Measurements from ENCODE around the gene TBC1D22A. TPM values are rescaled to one million over a fixed set of nuclear protein-coding genes. Genes with fewer than 3 reads are reported as not detected.
"Not testable (repeated sequence)": the region's sequence is repeated elsewhere in the genome, so short reads cannot be mapped to it uniquely, and the experiment has no call there.

Gene TBC1D22A
- total and polyA plus RNA-seq, 2 donors from 2014 or later: 24.6 to 39.4 TPM

DNA sequence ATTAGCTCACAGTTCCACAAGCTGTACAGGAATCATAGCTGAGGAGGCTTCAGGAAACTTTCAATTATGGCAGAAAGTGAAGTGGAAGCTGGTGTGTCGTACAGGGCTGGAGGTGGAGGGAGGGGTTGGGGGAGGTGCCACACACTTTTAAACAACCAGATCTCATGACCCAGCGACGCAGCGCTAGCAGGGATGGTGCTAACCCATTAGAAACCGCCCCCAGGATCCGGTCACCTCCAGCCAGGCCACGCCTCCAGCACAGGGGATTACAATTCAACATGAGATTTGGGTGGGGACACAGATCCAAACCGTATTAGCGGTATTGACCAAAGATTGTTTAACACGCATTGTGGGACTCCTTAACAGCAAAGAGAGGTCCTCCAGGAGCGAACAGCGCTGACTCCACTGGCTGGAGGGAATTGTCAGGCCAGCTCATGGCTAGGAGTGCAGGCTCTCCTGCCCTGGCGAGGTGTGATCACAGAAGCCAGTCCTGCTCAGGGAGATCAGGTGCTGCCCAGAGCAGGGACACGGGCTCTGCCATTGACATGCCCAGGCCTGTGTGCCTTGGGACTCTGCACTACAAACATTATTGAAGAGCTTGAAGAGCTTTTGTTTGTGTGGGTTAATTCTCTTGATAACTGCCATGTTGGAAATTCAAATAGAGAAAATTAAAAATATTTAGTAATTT lies 215.3 kb downstream of the TBC1D22A start:
- FAIRE-seq (no peak), DNase-seq (peak in 1 of 5 donors; percentile 46)
- Histone ChIP-seq H3K27ac (ENCODE audit: low read depth in 2 of 2, low read length in 2 of 2) (no peak overlapping the region), H3K4me3 (ENCODE audit: low read length in 3 of 3) (no peak overlapping the region), H3K9ac (ENCODE audit: low read length in 3 of 3) (no peak overlapping the region), H3K4me1 (ENCODE audit: control insufficient read depth in 2 of 3, insufficient read depth in 2 of 3, low read depth in 1 of 3, low read length in 3 of 3) (no peaks in the 10 kb centered on the region), H3K36me3 (ENCODE audit: control insufficient read depth in 2 of 3, insufficient read depth in 3 of 3, low read length in 3 of 3) (peaks cover 0 to 9% (median 6%) of the 10 kb centered on the region in 3 donors), H3K9me3 (ENCODE audit: control insufficient read depth in 2 of 3, insufficient read depth in 1 of 3, low read length in 3 of 3) (no peaks in the 10 kb centered on the region), H3K27me3 (ENCODE audit: control insufficient read depth, insufficient read depth, low read length) (no peaks in the 10 kb centered on the region)
- TF ChIP-seq, protein P1, sequence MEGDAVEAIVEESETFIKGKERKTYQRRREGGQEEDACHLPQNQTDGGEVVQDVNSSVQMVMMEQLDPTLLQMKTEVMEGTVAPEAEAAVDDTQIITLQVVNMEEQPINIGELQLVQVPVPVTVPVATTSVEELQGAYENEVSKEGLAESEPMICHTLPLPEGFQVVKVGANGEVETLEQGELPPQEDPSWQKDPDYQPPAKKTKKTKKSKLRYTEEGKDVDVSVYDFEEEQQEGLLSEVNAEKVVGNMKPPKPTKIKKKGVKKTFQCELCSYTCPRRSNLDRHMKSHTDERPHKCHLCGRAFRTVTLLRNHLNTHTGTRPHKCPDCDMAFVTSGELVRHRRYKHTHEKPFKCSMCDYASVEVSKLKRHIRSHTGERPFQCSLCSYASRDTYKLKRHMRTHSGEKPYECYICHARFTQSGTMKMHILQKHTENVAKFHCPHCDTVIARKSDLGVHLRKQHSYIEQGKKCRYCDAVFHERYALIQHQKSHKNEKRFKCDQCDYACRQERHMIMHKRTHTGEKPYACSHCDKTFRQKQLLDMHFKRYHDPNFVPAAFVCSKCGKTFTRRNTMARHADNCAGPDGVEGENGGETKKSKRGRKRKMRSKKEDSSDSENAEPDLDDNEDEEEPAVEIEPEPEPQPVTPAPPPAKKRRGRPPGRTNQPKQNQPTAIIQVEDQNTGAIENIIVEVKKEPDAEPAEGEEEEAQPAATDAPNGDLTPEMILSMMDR (IDR thresholded peaks at IDR 0.05; ENCODE audit: borderline replicate concordance, extremely low read depth, insufficient read depth): no peak
- intact Hi-C loops (cut with DNase I): no loop called here

DNA sequence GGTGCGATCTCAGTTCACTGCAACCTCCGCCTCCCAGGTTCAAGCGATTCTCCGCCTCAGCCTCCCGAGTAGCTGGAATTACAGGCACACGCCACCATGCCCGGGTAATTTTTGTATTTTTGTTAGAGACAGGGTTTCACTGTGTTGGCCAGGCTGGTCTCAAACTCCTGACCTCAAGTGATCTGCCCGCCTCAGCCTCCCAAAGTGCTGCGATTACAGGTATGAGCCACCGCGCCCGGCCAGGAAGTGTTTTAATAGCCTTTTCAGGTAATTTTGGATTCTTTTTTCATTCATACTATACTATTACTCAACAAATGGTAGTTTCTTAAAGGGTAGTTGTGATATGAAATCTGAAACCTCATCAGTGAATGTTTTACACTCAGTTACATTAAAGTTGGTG lies 216.2 kb downstream of the TBC1D22A start:
- H3K27me3 ChIP-seq (ENCODE audit: control insufficient read depth, insufficient read depth, low read length); DNase-seq; H3K36me3 ChIP-seq (ENCODE audit: control insufficient read depth in 2 of 3, insufficient read depth in 3 of 3, low read length in 3 of 3); FAIRE-seq; H3K27ac ChIP-seq (ENCODE audit: low read depth in 2 of 2, low read length in 2 of 2); H3K9ac ChIP-seq (ENCODE audit: low read length in 3 of 3); H3K4me3 ChIP-seq (ENCODE audit: low read length in 3 of 3); intact Hi-C loops (cut with DNase I); H3K4me1 ChIP-seq (ENCODE audit: control insufficient read depth in 2 of 3, insufficient read depth in 2 of 3, low read depth in 1 of 3, low read length in 3 of 3); H3K9me3 ChIP-seq (ENCODE audit: control insufficient read depth in 2 of 3, insufficient read depth in 1 of 3, low read length in 3 of 3): not testable (repeated sequence)

DNA sequence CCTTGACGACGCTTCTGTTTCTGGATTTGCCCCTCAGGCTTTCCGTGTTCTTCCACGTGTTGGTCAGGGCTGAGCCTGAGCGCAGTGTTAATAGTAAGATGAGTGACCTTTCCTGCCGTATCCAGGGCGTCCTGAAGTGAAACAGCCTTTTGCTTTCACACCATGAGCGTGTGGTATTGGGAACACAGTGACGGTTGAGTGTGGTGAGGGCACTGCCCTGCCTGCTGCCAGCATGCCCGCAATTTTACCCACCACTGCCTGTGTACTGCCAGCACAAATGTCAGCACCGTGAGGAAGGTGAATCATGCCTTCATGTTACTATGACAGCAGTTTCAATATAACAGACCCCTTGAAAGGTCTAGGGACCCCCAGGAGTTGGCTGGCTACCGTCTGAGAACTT lies 217.1 kb downstream of the TBC1D22A start:
- Histone ChIP-seq H3K9me3 (ENCODE audit: control insufficient read depth in 2 of 3, insufficient read depth in 1 of 3, low read length in 3 of 3) (no peaks in the 10 kb centered on the region), H3K27me3 (ENCODE audit: control insufficient read depth, insufficient read depth, low read length) (no peaks in the 10 kb centered on the region), H3K4me3 (ENCODE audit: low read length in 3 of 3) (no peak overlapping the region), H3K4me1 (ENCODE audit: control insufficient read depth in 2 of 3, insufficient read depth in 2 of 3, low read depth in 1 of 3, low read length in 3 of 3) (no peaks in the 10 kb centered on the region), H3K27ac (ENCODE audit: low read depth in 2 of 2, low read length in 2 of 2) (no peak overlapping the region), H3K36me3 (ENCODE audit: control insufficient read depth in 2 of 3, insufficient read depth in 3 of 3, low read length in 3 of 3) (peaks cover 0 to 9% (median 6%) of the 10 kb centered on the region in 3 donors), H3K9ac (ENCODE audit: low read length in 3 of 3) (no peak overlapping the region)
- intact Hi-C loops (cut with DNase I): no loop called here
- FAIRE-seq (no peak), DNase-seq (no peak)
- TF ChIP-seq, protein P1 (IDR thresholded peaks at IDR 0.05; ENCODE audit: borderline replicate concordance, extremely low read depth, insufficient read depth): no peak

DNA sequence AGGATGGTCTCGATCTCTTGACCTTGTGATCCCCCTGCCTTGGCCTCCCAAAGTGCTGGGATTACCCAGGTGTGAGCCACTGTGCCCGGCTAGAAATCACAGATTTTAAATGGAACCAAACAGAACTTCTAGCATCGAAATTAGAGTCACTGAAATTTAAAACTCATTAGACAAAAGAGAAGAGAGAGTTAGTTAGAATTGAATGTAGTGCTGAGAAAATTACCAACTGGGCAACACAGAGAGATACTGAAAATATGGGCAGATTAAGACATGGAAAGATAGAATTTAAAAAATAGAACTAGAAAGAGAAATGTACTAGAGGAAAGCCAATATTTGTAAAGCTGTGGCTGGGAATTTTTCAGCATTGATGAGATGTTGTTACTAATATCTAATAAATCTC lies 217.9 kb downstream of the TBC1D22A start:
- FAIRE-seq: no peak
- H3K27me3 ChIP-seq (ENCODE audit: control insufficient read depth, insufficient read depth, low read length): no peaks in the 10 kb centered on the region
- H3K27ac ChIP-seq (ENCODE audit: low read depth in 2 of 2, low read length in 2 of 2): no peak overlapping the region
- no peaks in the 10 kb centered on the region for H3K4me1 ChIP-seq (ENCODE audit: control insufficient read depth in 2 of 3, insufficient read depth in 2 of 3, low read depth in 1 of 3, low read length in 3 of 3)
- no peak overlapping the region for H3K4me3 ChIP-seq (ENCODE audit: low read length in 3 of 3)
- TF ChIP-seq, protein P1 (IDR thresholded peaks at IDR 0.05; ENCODE audit: borderline replicate concordance, extremely low read depth, insufficient read depth): no peak
- H3K9ac ChIP-seq (ENCODE audit: low read length in 3 of 3): no peak overlapping the region
- DNase-seq: no peak
- H3K36me3 ChIP-seq (ENCODE audit: control insufficient read depth in 2 of 3, insufficient read depth in 3 of 3, low read length in 3 of 3): peaks cover 0 to 6% (median 4%) of the 10 kb centered on the region in 3 donors
- intact Hi-C loops (cut with DNase I): no loop called here
- no peaks in the 10 kb centered on the region for H3K9me3 ChIP-seq (ENCODE audit: control insufficient read depth in 2 of 3, insufficient read depth in 1 of 3, low read length in 3 of 3)
